ENCODE results near the gene WNT4.

The WNT4 gene

DNA sequence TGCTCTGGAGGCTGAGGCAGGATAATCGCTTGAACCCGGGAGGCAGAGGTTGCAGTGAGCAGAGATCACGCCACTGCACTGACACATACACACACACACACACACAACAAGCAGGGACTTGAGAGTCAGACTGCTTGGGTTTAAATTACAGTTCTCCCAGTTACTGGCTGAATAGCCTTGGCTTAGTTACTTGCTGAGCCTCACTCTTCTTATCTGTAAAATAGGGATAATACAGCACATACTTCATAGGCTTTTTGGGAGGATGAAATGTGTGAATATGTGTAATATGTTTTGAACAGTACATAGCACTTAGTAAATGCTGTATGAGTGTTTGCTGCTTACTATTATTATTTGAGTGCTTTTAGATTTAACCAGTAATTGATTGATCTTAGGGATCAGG lies 66.6 kb downstream of the WNT4 start:
- no peak for TF ChIP-seq GATA3 (IDR thresholded peaks at IDR 0.05; ENCODE audit: low read depth, low read length)
- no peak for TF ChIP-seq GATA2 (IDR thresholded peaks at IDR 0.05; ENCODE audit: low read depth, low read length)

GRCh38 chr1:22075718-22076117 lies 67.2 kb downstream of the WNT4 start:
- TF ChIP-seq GATA2 (IDR thresholded peaks at IDR 0.05; ENCODE audit: low read depth, low read length) (no peak), GATA3 (IDR thresholded peaks at IDR 0.05; ENCODE audit: low read depth, low read length) (no peak)

DNA sequence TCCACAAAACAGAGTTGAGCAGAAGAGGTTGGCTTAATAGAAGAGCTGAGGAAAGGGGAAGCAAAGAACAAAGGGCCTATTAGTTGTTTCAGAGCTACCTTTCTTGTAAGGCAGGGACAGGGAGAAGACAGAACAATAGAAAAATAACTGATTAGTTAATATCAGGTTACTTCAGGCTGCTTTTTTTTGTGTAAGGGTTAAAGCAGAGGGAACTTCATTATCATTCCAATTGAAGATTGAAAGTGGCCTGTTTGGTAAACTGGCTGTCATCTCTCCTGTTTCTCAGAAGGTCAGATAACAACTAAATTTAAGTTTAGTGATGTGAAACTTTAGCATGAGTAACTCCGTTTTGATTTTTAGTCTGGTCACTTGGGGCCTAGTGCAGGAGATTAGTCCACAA lies 68.1 kb downstream of the WNT4 start:
- TF ChIP-seq GATA2 (IDR thresholded peaks at IDR 0.05; ENCODE audit: low read depth, low read length) = no peak
- TF ChIP-seq GATA3 (IDR thresholded peaks at IDR 0.05; ENCODE audit: low read depth, low read length) = no peak

DNA sequence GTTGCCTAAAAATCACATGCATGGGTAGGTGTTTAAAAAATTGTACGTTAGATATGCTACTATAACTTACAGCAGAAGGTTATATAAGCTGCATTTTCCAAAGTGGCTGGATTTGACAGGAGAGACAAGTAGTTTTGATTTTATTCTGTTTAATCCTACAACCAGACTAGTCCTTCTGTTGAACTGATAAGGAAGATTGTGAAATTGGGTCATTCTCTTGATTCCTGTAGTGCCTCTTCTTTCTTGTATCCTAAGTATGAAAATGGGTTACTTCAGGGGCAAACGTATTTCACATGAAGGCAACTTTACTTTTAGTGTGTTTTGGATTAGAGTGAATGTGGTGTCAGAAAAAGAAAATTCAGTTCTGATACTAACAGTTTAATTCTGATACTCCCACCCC lies 71.4 kb downstream of the WNT4 start:
- TF ChIP-seq GATA3 (IDR thresholded peaks at IDR 0.05; ENCODE audit: low read depth, low read length) (no peak), GATA2 (IDR thresholded peaks at IDR 0.05; ENCODE audit: low read depth, low read length) (no peak)

Measured in SH-SY5Y (cell line).